WTC11 (cell line): Measurements from ENCODE around the gene ZNF555. TPM values are rescaled to one million over a fixed set of nuclear protein-coding genes. Genes with fewer than 3 reads are reported as not detected.
"Not testable (repeated sequence)": the region's sequence is repeated elsewhere in the genome, so short reads cannot be mapped to it uniquely, and the experiment has no call there.

Experiments used
- ATAC-seq: fragments of 200-7000 bp; cut with Tn5 transposase; 2 replicates; pipeline ENCODE4 v1.10.0; 2021; ENCODE audit warnings: mild to moderate bottlenecking, moderate library complexity
- CTCF ChIA-PET: fragments of 300-600 bp; sonication (Branson Sonifier 250); formaldehyde crosslinking; loops from one replicate; lab custom pipeline; 2021; ENCODE audit warnings: antibody characterized with exemption; lab: Charles Lee
- POLR2A ChIA-PET: fragments of 350-600 bp; sonication (Branson Sonifier 250); formaldehyde crosslinking; loops from one replicate; lab custom pipeline; 2021; ENCODE audit warnings: antibody characterized with exemption; lab: Charles Lee
- DNase-seq: peaks from one replicate; pipeline ENCODE4 v3.0.0; 2021; ENCODE audit warnings: low spot score
- H3K27ac Mint-ChIP-seq: 2 replicates; pipeline ENCODE4 v1.8.0; 2021; ENCODE audit warnings: mixed read lengths
- H3K27me3 Mint-ChIP-seq: 2 replicates; pipeline ENCODE4 v1.8.0; 2021; ENCODE audit warnings: low read depth, mild to moderate bottlenecking, moderate library complexity, mixed read lengths
- H3K36me3 Mint-ChIP-seq: 2 replicates; pipeline ENCODE4 v1.8.0; 2021; ENCODE audit warnings: mixed read lengths
- H3K4me1 Mint-ChIP-seq: 2 replicates; pipeline ENCODE4 v1.8.0; 2022; ENCODE audit warnings: mixed read lengths
- H3K4me3 Mint-ChIP-seq: 2 replicates; pipeline ENCODE4 v1.8.0; 2021; ENCODE audit warnings: mild to moderate bottlenecking, moderate library complexity, mixed read lengths
- H3K9me3 Mint-ChIP-seq: 2 replicates; pipeline ENCODE4 v1.8.0; 2021; ENCODE audit warnings: mixed read lengths
- GABPB1 ChIP-seq: sonication (generic); formaldehyde crosslinking; IDR thresholded peaks from 2 replicates; pipeline ENCODE4 v1.8.1; 2023; ENCODE audit warnings: mild to moderate bottlenecking, missing genetic modification reagents
- GRHL2 ChIP-seq: fragments of 250-450 bp; sonication (Bioruptor Pico); IDR thresholded peaks from 2 replicates; pipeline ENCODE4 v1.8.0; 2022; ENCODE audit warnings: mild to moderate bottlenecking, moderate library complexity; ENCODE audit not compliant: insufficient replicate concordance, severe bottlenecking
- IRF2 ChIP-seq: sonication (generic); formaldehyde crosslinking; IDR thresholded peaks from 2 replicates; pipeline ENCODE4 v1.8.0; 2022; ENCODE audit warnings: low read depth, missing genetic modification reagents, borderline replicate concordance
- JAZF1 ChIP-seq: fragments of 250-450 bp; sonication (Bioruptor Pico); IDR thresholded peaks from 2 replicates; pipeline ENCODE4 v1.9.0; 2021; ENCODE audit warnings: moderate library complexity, mild to moderate bottlenecking, inconsistent platforms
- KAT7 ChIP-seq: sonication (generic); formaldehyde crosslinking; IDR thresholded peaks from 2 replicates; pipeline ENCODE4 v1.8.1; 2023; ENCODE audit warnings: missing genetic modification reagents, mild to moderate bottlenecking, borderline replicate concordance
- MYBL2 ChIP-seq: sonication (generic); formaldehyde crosslinking; IDR thresholded peaks from 2 replicates; pipeline ENCODE4 v1.8.1; 2023; ENCODE audit warnings: mild to moderate bottlenecking, moderate library complexity, missing genetic modification reagents
- RELA ChIP-seq: sonication (generic); formaldehyde crosslinking; IDR thresholded peaks from 2 replicates; pipeline ENCODE4 v1.8.1; 2022; ENCODE audit warnings: missing genetic modification reagents, mild to moderate bottlenecking, borderline replicate concordance
- TCF7 ChIP-seq: sonication (generic); formaldehyde crosslinking; IDR thresholded peaks from 2 replicates; pipeline ENCODE4 v1.8.0; 2022; ENCODE audit warnings: mild to moderate bottlenecking, low read depth, missing genetic modification reagents, moderate library complexity
- ZBTB21 ChIP-seq: sonication (generic); formaldehyde crosslinking; IDR thresholded peaks from 2 replicates; pipeline ENCODE4 v1.8.1; 2023; ENCODE audit warnings: mild to moderate bottlenecking, missing genetic modification reagents, borderline replicate concordance
- ZNF138 ChIP-seq: sonication (generic); formaldehyde crosslinking; conservative IDR thresholded peaks from 2 replicates; pipeline ENCODE4 v1.8.1; 2022; ENCODE audit warnings: mild to moderate bottlenecking, moderate library complexity, missing genetic modification reagents
- total RNA-seq: library from RNA; stranded (reverse); gene quantifications from 3 replicates; pipeline ENCODE4 v1.2.3, GENCODE V29; 2021
- TF ChIP-seq, protein P1 (sequence below): sonication (generic); formaldehyde crosslinking; IDR thresholded peaks from 2 replicates; pipeline ENCODE4 v1.8.1; 2023; ENCODE audit warnings: mild to moderate bottlenecking, missing genetic modification reagents, borderline replicate concordance
- TF ChIP-seq, protein P2 (sequence below): sonication (generic); formaldehyde crosslinking; IDR thresholded peaks from 2 replicates; pipeline ENCODE4 v1.8.0; 2022; ENCODE audit warnings: mild to moderate bottlenecking, missing genetic modification reagents
- TF ChIP-seq, protein P3 (sequence below): sonication (generic); formaldehyde crosslinking; IDR thresholded peaks from 2 replicates; pipeline ENCODE4 v1.8.1; 2023; ENCODE audit warnings: mild to moderate bottlenecking, missing genetic modification reagents, moderate library complexity
- TF ChIP-seq, protein P4 (sequence below): sonication (generic); formaldehyde crosslinking; IDR thresholded peaks from 2 replicates; pipeline ENCODE4 v1.8.0; 2022; ENCODE audit warnings: mild to moderate bottlenecking, missing genetic modification reagents
- TF ChIP-seq, protein P5 (sequence below): sonication (generic); formaldehyde crosslinking; IDR thresholded peaks from 2 replicates; pipeline ENCODE4 v1.8.1; 2022; ENCODE audit warnings: mild to moderate bottlenecking, moderate library complexity, missing genetic modification reagents

ZNF555 gene
- total RNA-seq, 1 experiment from 2014 or later = 6.6 TPM

DNA sequence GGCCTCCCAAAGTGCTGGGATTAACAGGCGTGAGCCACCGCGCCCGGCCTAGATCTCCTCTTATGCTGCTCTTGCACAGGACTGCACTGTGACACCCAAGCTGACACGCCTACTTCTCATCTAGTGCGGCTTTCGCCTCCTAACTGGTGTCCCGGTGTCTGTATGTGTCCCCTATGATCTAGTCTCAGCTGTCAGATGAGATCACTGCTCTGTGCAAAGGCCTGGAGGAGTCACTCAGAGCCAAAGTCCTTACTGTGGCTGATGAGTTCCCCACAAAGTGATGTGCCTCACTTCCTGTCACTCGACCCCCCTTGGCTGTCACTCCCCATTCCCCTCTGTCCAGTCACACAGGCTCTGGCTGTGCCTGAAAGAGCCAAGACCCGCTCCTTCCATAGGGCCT, 28.3 kb downstream of the ZNF555 start (continued):
- TF ChIP-seq, protein P1, sequence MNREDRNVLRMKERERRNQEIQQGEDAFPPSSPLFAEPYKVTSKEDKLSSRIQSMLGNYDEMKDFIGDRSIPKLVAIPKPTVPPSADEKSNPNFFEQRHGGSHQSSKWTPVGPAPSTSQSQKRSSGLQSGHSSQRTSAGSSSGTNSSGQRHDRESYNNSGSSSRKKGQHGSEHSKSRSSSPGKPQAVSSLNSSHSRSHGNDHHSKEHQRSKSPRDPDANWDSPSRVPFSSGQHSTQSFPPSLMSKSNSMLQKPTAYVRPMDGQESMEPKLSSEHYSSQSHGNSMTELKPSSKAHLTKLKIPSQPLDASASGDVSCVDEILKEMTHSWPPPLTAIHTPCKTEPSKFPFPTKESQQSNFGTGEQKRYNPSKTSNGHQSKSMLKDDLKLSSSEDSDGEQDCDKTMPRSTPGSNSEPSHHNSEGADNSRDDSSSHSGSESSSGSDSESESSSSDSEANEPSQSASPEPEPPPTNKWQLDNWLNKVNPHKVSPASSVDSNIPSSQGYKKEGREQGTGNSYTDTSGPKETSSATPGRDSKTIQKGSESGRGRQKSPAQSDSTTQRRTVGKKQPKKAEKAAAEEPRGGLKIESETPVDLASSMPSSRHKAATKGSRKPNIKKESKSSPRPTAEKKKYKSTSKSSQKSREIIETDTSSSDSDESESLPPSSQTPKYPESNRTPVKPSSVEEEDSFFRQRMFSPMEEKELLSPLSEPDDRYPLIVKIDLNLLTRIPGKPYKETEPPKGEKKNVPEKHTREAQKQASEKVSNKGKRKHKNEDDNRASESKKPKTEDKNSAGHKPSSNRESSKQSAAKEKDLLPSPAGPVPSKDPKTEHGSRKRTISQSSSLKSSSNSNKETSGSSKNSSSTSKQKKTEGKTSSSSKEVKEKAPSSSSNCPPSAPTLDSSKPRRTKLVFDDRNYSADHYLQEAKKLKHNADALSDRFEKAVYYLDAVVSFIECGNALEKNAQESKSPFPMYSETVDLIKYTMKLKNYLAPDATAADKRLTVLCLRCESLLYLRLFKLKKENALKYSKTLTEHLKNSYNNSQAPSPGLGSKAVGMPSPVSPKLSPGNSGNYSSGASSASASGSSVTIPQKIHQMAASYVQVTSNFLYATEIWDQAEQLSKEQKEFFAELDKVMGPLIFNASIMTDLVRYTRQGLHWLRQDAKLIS = no peak
- TF ChIP-seq, protein P2, sequence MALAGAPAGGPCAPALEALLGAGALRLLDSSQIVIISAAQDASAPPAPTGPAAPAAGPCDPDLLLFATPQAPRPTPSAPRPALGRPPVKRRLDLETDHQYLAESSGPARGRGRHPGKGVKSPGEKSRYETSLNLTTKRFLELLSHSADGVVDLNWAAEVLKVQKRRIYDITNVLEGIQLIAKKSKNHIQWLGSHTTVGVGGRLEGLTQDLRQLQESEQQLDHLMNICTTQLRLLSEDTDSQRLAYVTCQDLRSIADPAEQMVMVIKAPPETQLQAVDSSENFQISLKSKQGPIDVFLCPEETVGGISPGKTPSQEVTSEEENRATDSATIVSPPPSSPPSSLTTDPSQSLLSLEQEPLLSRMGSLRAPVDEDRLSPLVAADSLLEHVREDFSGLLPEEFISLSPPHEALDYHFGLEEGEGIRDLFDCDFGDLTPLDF (CRISPR knock-in tag) = no peak
- TF ChIP-seq GRHL2 (CRISPR knock-in tag) = no peak

DNA sequence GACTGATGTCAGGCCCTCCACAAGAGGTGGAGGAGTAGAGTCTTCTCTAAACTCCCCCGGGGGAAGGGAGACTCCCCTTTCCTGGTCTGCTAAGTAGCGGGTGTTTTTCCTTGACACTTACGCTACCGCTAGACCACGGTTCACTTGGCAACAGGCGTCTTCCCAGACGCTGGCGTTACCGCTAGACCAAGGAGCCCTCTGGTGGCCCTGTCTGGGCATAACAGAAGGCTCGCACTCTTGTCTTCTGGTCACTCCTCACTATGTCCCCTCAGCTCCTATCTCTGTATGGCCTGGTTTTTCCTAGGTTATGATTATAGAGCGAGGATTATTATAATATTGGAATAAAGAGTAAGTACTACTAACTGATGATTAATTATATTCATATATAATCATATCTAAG, 30.9 kb downstream of the ZNF555 start:
- POLR2A ChIA-PET, ATAC-seq, H3K4me3 Mint-ChIP-seq, H3K27ac Mint-ChIP-seq, H3K4me1 Mint-ChIP-seq: not testable (repeated sequence)
- Mint-ChIP-seq H3K27me3 (peaks cover 12% of the 10 kb centered on the region), H3K36me3 (peaks cover 35% of the 10 kb centered on the region), H3K9me3 (peaks cover 47% of the 10 kb centered on the region)
- DNase-seq = peak; percentile 21
- CTCF ChIA-PET = interaction anchor here (0.8 to 1.2 kb wide), 5 partner anchors 13 to 235 kb away, joined by 3 to 9 read pairs (median 3); partner anchors contain the start of gene ZNF555

DNA sequence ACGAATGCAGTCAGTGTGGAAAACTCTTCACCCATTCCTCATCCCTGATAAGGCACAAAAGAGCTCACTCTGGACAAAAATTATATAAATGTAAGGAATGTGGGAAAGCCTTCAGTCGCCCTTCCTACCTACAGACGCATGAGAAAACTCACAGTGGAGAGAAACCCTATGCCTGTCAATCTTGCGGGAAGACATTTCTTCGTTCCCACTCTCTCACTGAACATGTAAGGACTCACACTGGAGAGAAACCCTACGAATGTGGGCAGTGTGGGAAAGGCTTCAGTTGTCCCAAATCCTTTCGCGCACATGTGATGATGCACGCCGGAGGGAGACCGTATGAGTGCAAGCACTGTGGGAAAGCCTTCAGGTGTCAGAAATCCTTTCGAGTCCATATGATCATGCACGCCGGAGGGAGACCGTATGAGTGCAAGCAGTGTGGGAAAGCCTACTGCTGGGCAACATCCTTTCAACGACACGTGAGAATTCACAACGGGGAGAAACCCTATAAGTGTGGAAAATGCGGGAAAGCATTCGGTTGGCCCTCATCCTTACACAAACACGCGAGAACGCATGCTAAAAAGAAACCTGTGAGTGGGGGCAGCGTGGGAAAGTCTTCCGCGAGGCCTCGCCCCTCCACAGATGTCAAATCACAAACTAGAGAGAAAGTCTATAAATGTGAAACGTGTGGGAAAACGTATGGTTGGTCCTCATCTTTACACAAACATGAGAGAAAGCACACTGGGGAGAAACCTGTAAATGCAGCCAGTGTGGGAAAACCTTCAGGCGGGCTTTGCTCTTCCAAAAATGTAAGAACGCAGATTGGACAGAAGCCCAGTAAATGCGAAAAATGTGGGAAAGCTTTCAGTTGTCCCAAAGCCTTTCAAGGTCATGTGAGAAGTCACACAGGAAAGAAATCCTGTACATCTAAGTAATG, 36.4 kb downstream of the ZNF555 start:
- ChIA-PET CTCF (no interaction called here), POLR2A (no interaction called here)
- no peak overlapping the region for H3K27ac Mint-ChIP-seq
- no peak for ATAC-seq
- H3K4me1 Mint-ChIP-seq = no peaks in the 10 kb centered on the region
- H3K36me3 Mint-ChIP-seq = peaks cover 27% of the 10 kb centered on the region
- H3K27me3 Mint-ChIP-seq = peaks cover 14% of the 10 kb centered on the region
- H3K9me3 Mint-ChIP-seq = peaks cover 38% of the 10 kb centered on the region
- no peak overlapping the region for H3K4me3 Mint-ChIP-seq
- no peak for DNase-seq
- TF ChIP-seq RELA (CRISPR knock-in tag) = no peak
- no peak for TF ChIP-seq KAT7 (CRISPR knock-in tag)
- no peak for TF ChIP-seq GABPB1 (CRISPR knock-in tag)
- no peak for TF ChIP-seq MYBL2 (CRISPR knock-in tag)
- no peak for TF ChIP-seq ZBTB21
- TF ChIP-seq, protein P2 (CRISPR knock-in tag) = no peak
- no peak for TF ChIP-seq TCF7 (CRISPR knock-in tag)
- TF ChIP-seq, protein P3, sequence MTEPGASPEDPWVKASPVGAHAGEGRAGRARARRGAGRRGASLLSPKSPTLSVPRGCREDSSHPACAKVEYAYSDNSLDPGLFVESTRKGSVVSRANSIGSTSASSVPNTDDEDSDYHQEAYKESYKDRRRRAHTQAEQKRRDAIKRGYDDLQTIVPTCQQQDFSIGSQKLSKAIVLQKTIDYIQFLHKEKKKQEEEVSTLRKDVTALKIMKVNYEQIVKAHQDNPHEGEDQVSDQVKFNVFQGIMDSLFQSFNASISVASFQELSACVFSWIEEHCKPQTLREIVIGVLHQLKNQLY = no peak
- no peak for TF ChIP-seq JAZF1 (CRISPR knock-in tag)
- TF ChIP-seq, protein P1 = no peak
- TF ChIP-seq IRF2 (CRISPR knock-in tag) = no peak
- TF ChIP-seq, protein P4, sequence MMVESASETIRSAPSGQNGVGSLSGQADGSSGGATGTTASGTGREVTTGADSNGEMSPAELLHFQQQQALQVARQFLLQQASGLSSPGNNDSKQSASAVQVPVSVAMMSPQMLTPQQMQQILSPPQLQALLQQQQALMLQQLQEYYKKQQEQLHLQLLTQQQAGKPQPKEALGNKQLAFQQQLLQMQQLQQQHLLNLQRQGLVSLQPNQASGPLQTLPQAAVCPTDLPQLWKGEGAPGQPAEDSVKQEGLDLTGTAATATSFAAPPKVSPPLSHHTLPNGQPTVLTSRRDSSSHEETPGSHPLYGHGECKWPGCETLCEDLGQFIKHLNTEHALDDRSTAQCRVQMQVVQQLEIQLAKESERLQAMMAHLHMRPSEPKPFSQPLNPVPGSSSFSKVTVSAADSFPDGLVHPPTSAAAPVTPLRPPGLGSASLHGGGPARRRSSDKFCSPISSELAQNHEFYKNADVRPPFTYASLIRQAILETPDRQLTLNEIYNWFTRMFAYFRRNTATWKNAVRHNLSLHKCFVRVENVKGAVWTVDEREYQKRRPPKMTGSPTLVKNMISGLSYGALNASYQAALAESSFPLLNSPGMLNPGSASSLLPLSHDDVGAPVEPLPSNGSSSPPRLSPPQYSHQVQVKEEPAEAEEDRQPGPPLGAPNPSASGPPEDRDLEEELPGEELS (CRISPR knock-in tag) = no peak
- no peak for TF ChIP-seq ZNF138 (CRISPR knock-in tag)
- TF ChIP-seq, protein P5, sequence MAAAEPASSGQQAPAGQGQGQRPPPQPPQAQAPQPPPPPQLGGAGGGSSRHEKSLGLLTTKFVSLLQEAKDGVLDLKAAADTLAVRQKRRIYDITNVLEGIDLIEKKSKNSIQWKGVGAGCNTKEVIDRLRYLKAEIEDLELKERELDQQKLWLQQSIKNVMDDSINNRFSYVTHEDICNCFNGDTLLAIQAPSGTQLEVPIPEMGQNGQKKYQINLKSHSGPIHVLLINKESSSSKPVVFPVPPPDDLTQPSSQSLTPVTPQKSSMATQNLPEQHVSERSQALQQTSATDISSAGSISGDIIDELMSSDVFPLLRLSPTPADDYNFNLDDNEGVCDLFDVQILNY (CRISPR knock-in tag) = no peak
